ENCODE measurements around the gene GOSR2.

DNA sequence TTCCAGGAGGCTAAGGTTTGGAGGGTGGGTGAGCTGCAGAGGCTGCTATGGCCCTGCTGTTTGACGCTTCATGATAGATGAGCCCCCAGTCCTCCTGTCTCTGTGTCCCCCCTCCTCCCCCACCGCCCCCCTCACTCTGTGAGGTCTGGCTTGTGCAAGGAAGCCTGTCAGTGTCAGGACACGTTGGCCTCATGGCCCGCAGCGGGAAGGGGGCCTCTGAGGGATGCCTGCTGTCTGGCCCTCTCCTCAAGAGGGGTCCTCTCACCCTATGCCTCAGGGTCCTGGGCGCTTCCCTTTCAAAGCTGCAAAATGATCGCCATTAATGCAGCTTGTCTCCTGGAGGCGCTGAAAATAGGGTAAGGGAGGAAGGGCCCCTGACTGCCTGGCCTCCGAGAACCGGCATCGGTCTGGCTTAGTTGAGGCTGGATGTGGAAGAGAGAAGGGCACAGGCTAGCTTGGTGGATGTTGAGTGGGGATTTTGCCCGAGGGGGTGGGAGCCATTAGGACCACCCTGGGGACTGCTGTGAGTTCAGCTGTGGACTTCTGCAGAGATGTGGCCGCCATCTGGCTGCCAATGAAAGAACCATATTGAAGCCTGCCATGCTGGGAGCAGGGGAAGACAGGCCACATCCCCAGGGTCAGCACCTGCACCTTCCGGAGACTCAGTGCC, 14.8 kb upstream of the GOSR2 start:
- TF ChIP-seq, protein P1, sequence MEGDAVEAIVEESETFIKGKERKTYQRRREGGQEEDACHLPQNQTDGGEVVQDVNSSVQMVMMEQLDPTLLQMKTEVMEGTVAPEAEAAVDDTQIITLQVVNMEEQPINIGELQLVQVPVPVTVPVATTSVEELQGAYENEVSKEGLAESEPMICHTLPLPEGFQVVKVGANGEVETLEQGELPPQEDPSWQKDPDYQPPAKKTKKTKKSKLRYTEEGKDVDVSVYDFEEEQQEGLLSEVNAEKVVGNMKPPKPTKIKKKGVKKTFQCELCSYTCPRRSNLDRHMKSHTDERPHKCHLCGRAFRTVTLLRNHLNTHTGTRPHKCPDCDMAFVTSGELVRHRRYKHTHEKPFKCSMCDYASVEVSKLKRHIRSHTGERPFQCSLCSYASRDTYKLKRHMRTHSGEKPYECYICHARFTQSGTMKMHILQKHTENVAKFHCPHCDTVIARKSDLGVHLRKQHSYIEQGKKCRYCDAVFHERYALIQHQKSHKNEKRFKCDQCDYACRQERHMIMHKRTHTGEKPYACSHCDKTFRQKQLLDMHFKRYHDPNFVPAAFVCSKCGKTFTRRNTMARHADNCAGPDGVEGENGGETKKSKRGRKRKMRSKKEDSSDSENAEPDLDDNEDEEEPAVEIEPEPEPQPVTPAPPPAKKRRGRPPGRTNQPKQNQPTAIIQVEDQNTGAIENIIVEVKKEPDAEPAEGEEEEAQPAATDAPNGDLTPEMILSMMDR (IDR thresholded peaks at IDR 0.05): no peak
- TF ChIP-seq POLR2A (IDR thresholded peaks at IDR 0.05): no peak
